ENCODE data around the gene DMPK. TPM values are rescaled to one million over a fixed set of nuclear protein-coding genes. Genes with fewer than 3 reads are reported as not detected.
A peak's percentile ranks its signal among the peaks of the same experiment; 100 is the strongest.

The DMPK gene
- total and polyA plus RNA-seq, 9 of the 15 experiments (the other 6 are each of a cell fraction or from before 2014, with no cell fraction given): 0.24 to 31.3 (median 7.3) TPM

GRCh38 chr19:45747513-45747912 is 34.8 kb downstream of the DMPK start:
- no peak for ATAC-seq
- intact Hi-C loops (cut with micrococcal nuclease) (no loop called here), in situ Hi-C loops (cut with MboI) (no loop called here)
- H3K9me3 ChIP-seq (replicated peaks; ENCODE audit: control insufficient read depth, insufficient read depth, low read depth, low read length): no peaks in the 10 kb centered on the region
- H3K9ac ChIP-seq (ENCODE audit: insufficient read depth in 1 of 2, low read depth in 2 of 2, low read length in 2 of 2): peak overlapping the region in 1 of 2 experiments; percentile 14; a peak in 1 of 4 replicates
- CTCF ChIA-PET (ENCODE audit: low intra/inter-chr PET ratio): no interaction called here
- H3K27me3 ChIP-seq (ENCODE audit: control insufficient read depth in 2 of 2, insufficient read depth in 2 of 2, low read length in 2 of 2): no peaks in the 10 kb centered on the region
- no peak overlapping the region for H3K4me2 ChIP-seq (ENCODE audit: insufficient read depth, low read length)
- no peak for DNase-seq (ENCODE audit: extremely low read depth in 1 of 4, low spot score in 3 of 4)
- H3K27ac ChIP-seq (ENCODE audit: extremely low read depth, low read depth, low read length): no peak overlapping the region
- no peak for TF ChIP-seq TGIF2 (CRISPR knock-in tag; IDR thresholded peaks at IDR 0.05)
- TF ChIP-seq PHF20 (IDR thresholded peaks at IDR 0.05; ENCODE audit: partially characterized antibody): no peak
- no peak for TF ChIP-seq CTBP1 (IDR thresholded peaks at IDR 0.05; ENCODE audit: borderline replicate concordance)
- no peak for TF ChIP-seq HNRNPL (IDR thresholded peaks at IDR 0.05; ENCODE audit: low read depth, low read length)
- TF ChIP-seq RFX5 (IDR thresholded peaks at IDR 0.05; ENCODE audit: low read depth, low read length): no peak
- TF ChIP-seq PBX2 (CRISPR knock-in tag; IDR thresholded peaks at IDR 0.05; ENCODE audit: low read depth): no peak
- no peak for TF ChIP-seq PBX2 (tag; conservative IDR thresholded peaks at IDR 0.05; ENCODE audit: low read depth)
- no peak for TF ChIP-seq PTTG1 (tag; IDR thresholded peaks at IDR 0.05; ENCODE audit: low read depth)
- H3K79me2 ChIP-seq (ENCODE audit: control insufficient read depth, insufficient read depth, low read length): no peaks in the 10 kb centered on the region
- POLR2A ChIA-PET: no interaction called here
- 48% methylated on average over 5 of the region's 5 CpGs for WGBS (ENCODE audit: insufficient coverage, low coverage, missing lambda C conversion rate)
- no peak overlapping the region for H3K4me3 ChIP-seq
- H2AFZ ChIP-seq (ENCODE audit: low read depth, low read length): no peak overlapping the region
- BruUV-seq (replicated peaks): no TSS peak
- no peaks in the 10 kb centered on the region for H3K9me1 ChIP-seq (ENCODE audit: control insufficient read depth, insufficient read depth, low read length)
- FAIRE-seq: no peak
- peaks cover 0 to 3% of the 10 kb centered on the region in 2 experiments; a peak in 3 of 5 replicates for H3K4me1 ChIP-seq (replicated peaks in 1 of 2; ENCODE audit: control insufficient read depth in 2 of 2, insufficient read depth in 2 of 2, low read length in 2 of 2)
- H3K36me3 ChIP-seq (ENCODE audit: control insufficient read depth, insufficient read depth, low read length): no peaks in the 10 kb centered on the region
- H4K20me1 ChIP-seq (replicated peaks; ENCODE audit: control insufficient read depth, insufficient read depth, low read length): no peaks in the 10 kb centered on the region

All from K562 (cell line).